Measurements from ENCODE around the gene FAM210A. TPM values are rescaled to one million over a fixed set of nuclear protein-coding genes. Genes with fewer than 3 reads are reported as not detected.

Gene FAM210A
- polyA plus RNA-seq, 1 donor (not counting 4 experiments of a cell fraction or from before 2014, with no cell fraction given) = 31.7 TPM

DNA sequence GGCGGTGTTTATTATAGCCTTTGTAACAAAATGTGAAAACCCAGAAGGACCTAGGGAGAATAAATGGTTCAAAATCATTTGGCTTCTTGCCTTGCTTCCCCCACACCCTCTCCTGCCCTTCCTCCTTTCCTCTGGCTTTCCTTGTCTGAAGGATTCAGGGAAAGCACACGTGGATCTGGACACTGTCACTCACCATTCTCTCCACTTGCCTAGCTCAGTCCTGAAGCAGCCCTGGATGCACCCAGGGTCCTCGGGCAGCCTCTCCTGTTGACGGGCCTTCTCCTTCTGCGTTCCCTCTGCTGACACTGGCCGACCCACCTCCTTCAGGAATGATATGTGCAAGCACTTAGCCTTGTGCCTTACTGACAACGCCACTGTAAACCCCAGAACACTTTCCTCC lies 68.4 kb downstream of the FAM210A start:
- no peak overlapping the region for H3K27ac ChIP-seq (ENCODE audit: control insufficient read depth, insufficient read depth, low read length)
- H2AFZ ChIP-seq (ENCODE audit: control insufficient read depth, low read length) = no peak overlapping the region
- no peak overlapping the region for H3K4me2 ChIP-seq (ENCODE audit: control insufficient read depth, extremely low read depth, insufficient read depth, low read depth, low read length)
- DNase-seq (ENCODE audit: low read depth, low spot score) = no peak
- no peaks in the 10 kb centered on the region for H3K4me1 ChIP-seq (ENCODE audit: control insufficient read depth, extremely low read depth, insufficient read depth, low read length)
- no peaks in the 10 kb centered on the region for H3K27me3 ChIP-seq (ENCODE audit: control insufficient read depth, extremely low read depth, insufficient read depth, low read length)
- FAIRE-seq = no peak
- no peak overlapping the region for H3K4me3 ChIP-seq (ENCODE audit: control insufficient read depth in 2 of 3, extremely low read depth in 1 of 3, insufficient read depth in 2 of 3, low read depth in 1 of 3, low read length in 3 of 3)
- H3K79me2 ChIP-seq (ENCODE audit: control insufficient read depth, insufficient read depth, low read length) = no peaks in the 10 kb centered on the region
- H3K36me3 ChIP-seq (ENCODE audit: control insufficient read depth in 2 of 2, extremely low read depth in 1 of 2, insufficient read depth in 2 of 2, low read length in 2 of 2) = no peaks in the 10 kb centered on the region
- no peaks in the 10 kb centered on the region for H3K9me3 ChIP-seq (ENCODE audit: control insufficient read depth, low read depth, low read length)
- TF ChIP-seq EZH2 (IDR thresholded peaks at IDR 0.05; ENCODE audit: low read length) = no peak
- TF ChIP-seq, protein P1, sequence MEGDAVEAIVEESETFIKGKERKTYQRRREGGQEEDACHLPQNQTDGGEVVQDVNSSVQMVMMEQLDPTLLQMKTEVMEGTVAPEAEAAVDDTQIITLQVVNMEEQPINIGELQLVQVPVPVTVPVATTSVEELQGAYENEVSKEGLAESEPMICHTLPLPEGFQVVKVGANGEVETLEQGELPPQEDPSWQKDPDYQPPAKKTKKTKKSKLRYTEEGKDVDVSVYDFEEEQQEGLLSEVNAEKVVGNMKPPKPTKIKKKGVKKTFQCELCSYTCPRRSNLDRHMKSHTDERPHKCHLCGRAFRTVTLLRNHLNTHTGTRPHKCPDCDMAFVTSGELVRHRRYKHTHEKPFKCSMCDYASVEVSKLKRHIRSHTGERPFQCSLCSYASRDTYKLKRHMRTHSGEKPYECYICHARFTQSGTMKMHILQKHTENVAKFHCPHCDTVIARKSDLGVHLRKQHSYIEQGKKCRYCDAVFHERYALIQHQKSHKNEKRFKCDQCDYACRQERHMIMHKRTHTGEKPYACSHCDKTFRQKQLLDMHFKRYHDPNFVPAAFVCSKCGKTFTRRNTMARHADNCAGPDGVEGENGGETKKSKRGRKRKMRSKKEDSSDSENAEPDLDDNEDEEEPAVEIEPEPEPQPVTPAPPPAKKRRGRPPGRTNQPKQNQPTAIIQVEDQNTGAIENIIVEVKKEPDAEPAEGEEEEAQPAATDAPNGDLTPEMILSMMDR (optimal IDR thresholded peaks at IDR 0.05 in 1 of 3, IDR thresholded peaks at IDR 0.05 in 1 of 3, conservative IDR thresholded peaks at IDR 0.05 in 1 of 3; ENCODE audit: extremely low read depth in 1 of 3, insufficient read depth in 2 of 3, low read length in 3 of 3) = no peak
- H4K20me1 ChIP-seq (ENCODE audit: control insufficient read depth, extremely low read depth, insufficient read depth, low read length) = no peaks in the 10 kb centered on the region
- dilution Hi-C loops (cut with MboI; ENCODE audit: extremely low pct_ligation_motif_present, low sequenced_read_pairs) = no loop called here
- H3K9me1 ChIP-seq (ENCODE audit: control insufficient read depth, extremely low read depth, insufficient read depth, low read length) = no peaks in the 10 kb centered on the region
- no peak overlapping the region for H3K9ac ChIP-seq (ENCODE audit: control insufficient read depth, extremely low read depth, insufficient read depth, low read length)

DNA sequence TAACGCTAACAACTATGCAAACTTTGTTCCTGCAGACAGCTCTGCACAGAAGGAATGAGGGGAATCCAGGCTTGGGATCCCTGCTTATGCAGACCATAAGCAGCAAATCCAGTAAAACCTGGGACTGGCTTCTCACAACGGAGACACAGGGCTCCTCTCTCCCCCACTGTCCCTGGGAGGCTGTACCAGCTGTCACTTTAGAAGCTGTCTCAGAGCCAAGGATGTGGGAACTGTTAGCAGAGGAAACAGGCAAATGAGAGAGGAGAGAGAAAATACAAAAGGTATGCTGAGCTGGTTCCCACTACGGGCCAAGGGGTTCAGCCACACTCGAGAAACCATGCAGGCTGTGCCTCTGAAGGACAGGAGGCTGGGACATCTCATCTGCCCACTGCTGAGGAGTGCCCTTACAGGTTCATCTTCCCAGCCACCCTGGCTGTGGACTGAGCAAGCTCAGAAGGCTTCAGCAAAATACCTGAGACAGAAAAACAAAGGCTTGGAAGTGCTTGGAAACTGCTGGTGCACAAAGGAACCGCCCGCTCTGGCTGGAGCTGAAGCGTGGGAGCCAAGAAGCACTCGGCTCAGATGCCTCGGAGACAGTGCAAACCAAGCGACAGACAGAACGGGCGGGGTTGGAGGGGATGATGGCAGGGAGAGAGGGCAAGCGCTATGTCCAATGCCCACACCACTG lies 72.5 kb downstream of the FAM210A start:
- Histone ChIP-seq H4K20me1 (ENCODE audit: control insufficient read depth, extremely low read depth, insufficient read depth, low read length) (no peaks in the 10 kb centered on the region), H3K9me3 (ENCODE audit: control insufficient read depth, low read depth, low read length) (no peaks in the 10 kb centered on the region), H3K27ac (ENCODE audit: control insufficient read depth, insufficient read depth, low read length) (no peak overlapping the region), H3K79me2 (ENCODE audit: control insufficient read depth, insufficient read depth, low read length) (no peaks in the 10 kb centered on the region), H3K27me3 (ENCODE audit: control insufficient read depth, extremely low read depth, insufficient read depth, low read length) (no peaks in the 10 kb centered on the region), H3K36me3 (ENCODE audit: control insufficient read depth in 2 of 2, extremely low read depth in 1 of 2, insufficient read depth in 2 of 2, low read length in 2 of 2) (no peaks in the 10 kb centered on the region), H3K4me2 (ENCODE audit: control insufficient read depth, extremely low read depth, insufficient read depth, low read depth, low read length) (no peak overlapping the region), H3K9ac (ENCODE audit: control insufficient read depth, extremely low read depth, insufficient read depth, low read length) (no peak overlapping the region), H3K4me1 (ENCODE audit: control insufficient read depth, extremely low read depth, insufficient read depth, low read length) (no peaks in the 10 kb centered on the region), H3K9me1 (ENCODE audit: control insufficient read depth, extremely low read depth, insufficient read depth, low read length) (no peaks in the 10 kb centered on the region), H2AFZ (ENCODE audit: control insufficient read depth, low read length) (no peak overlapping the region), H3K4me3 (ENCODE audit: control insufficient read depth in 2 of 3, extremely low read depth in 1 of 3, insufficient read depth in 2 of 3, low read depth in 1 of 3, low read length in 3 of 3) (no peak overlapping the region)
- FAIRE-seq = no peak
- dilution Hi-C loops (cut with MboI; ENCODE audit: extremely low pct_ligation_motif_present, low sequenced_read_pairs) = no loop called here
- no peak for DNase-seq (ENCODE audit: low read depth, low spot score)
- TF ChIP-seq EZH2 (IDR thresholded peaks at IDR 0.05; ENCODE audit: low read length) = no peak
- TF ChIP-seq, protein P1 (optimal IDR thresholded peaks at IDR 0.05 in 1 of 3, IDR thresholded peaks at IDR 0.05 in 1 of 3, conservative IDR thresholded peaks at IDR 0.05 in 1 of 3; ENCODE audit: extremely low read depth in 1 of 3, insufficient read depth in 2 of 3, low read length in 3 of 3) = no peak

All from keratinocyte (primary cell).